WTC11 (cell line): ENCODE measurements around the gene STK32B. TPM values are rescaled to one million over a fixed set of nuclear protein-coding genes. Genes with fewer than 3 reads are reported as not detected.

Source experiments
- ATAC-seq: fragments of 200-7000 bp; cut with Tn5 transposase; 2 replicates; pipeline ENCODE4 v1.10.0; 2021; ENCODE audit warnings: mild to moderate bottlenecking, moderate library complexity
- CTCF ChIA-PET: fragments of 300-600 bp; sonication (Branson Sonifier 250); formaldehyde crosslinking; loops from one replicate; lab custom pipeline; 2021; ENCODE audit warnings: antibody characterized with exemption; lab: Charles Lee
- POLR2A ChIA-PET: fragments of 350-600 bp; sonication (Branson Sonifier 250); formaldehyde crosslinking; loops from one replicate; lab custom pipeline; 2021; ENCODE audit warnings: antibody characterized with exemption; lab: Charles Lee
- DNase-seq: peaks from one replicate; pipeline ENCODE4 v3.0.0; 2021; ENCODE audit warnings: low spot score
- H3K27ac Mint-ChIP-seq: 2 replicates; pipeline ENCODE4 v1.8.0; 2021; ENCODE audit warnings: mixed read lengths
- H3K27me3 Mint-ChIP-seq: 2 replicates; pipeline ENCODE4 v1.8.0; 2021; ENCODE audit warnings: low read depth, mild to moderate bottlenecking, moderate library complexity, mixed read lengths
- H3K36me3 Mint-ChIP-seq: 2 replicates; pipeline ENCODE4 v1.8.0; 2021; ENCODE audit warnings: mixed read lengths
- H3K4me1 Mint-ChIP-seq: 2 replicates; pipeline ENCODE4 v1.8.0; 2022; ENCODE audit warnings: mixed read lengths
- H3K4me3 Mint-ChIP-seq: 2 replicates; pipeline ENCODE4 v1.8.0; 2021; ENCODE audit warnings: mild to moderate bottlenecking, moderate library complexity, mixed read lengths
- H3K9me3 Mint-ChIP-seq: 2 replicates; pipeline ENCODE4 v1.8.0; 2021; ENCODE audit warnings: mixed read lengths
- ATF6 ChIP-seq: sonication (generic); formaldehyde crosslinking; IDR thresholded peaks from 2 replicates; pipeline ENCODE4 v1.8.1; 2023; ENCODE audit warnings: mild to moderate bottlenecking, missing genetic modification reagents
- CBFB ChIP-seq: sonication (generic); formaldehyde crosslinking; IDR thresholded peaks from 2 replicates; pipeline ENCODE4 v1.8.1; 2022; ENCODE audit warnings: mild to moderate bottlenecking, low read depth, missing genetic modification reagents
- CREB1 ChIP-seq: sonication (generic); formaldehyde crosslinking; IDR thresholded peaks from 2 replicates; pipeline ENCODE4 v1.8.0; 2023; ENCODE audit warnings: mild to moderate bottlenecking, missing genetic modification reagents
- CTCF ChIP-seq: fragments of 200-600 bp; IDR thresholded peaks from 2 replicates; pipeline ENCODE4 v1.8.0; 2022; ENCODE audit warnings: antibody characterized with exemption
- E2F1 ChIP-seq: sonication (generic); formaldehyde crosslinking; IDR thresholded peaks from 2 replicates; pipeline ENCODE4 v1.8.0; 2022; ENCODE audit warnings: mild to moderate bottlenecking, missing genetic modification reagents
- ESRRA ChIP-seq: sonication (generic); formaldehyde crosslinking; IDR thresholded peaks from 2 replicates; pipeline ENCODE4 v1.8.1; 2022; ENCODE audit warnings: mild to moderate bottlenecking, missing genetic modification reagents, borderline replicate concordance
- FOXP1 ChIP-seq: sonication (generic); formaldehyde crosslinking; IDR thresholded peaks from 2 replicates; pipeline ENCODE4 v1.8.0; 2022; ENCODE audit warnings: missing genetic modification reagents, mild to moderate bottlenecking, moderate library complexity, borderline replicate concordance
- HMGXB4 ChIP-seq: sonication (generic); formaldehyde crosslinking; IDR thresholded peaks from 2 replicates; pipeline ENCODE4 v1.8.1; 2023; ENCODE audit warnings: mild to moderate bottlenecking, moderate library complexity, missing genetic modification reagents
- MLX ChIP-seq: sonication (generic); formaldehyde crosslinking; IDR thresholded peaks from 2 replicates; pipeline ENCODE4 v1.8.1; 2023; ENCODE audit warnings: mild to moderate bottlenecking, missing genetic modification reagents, moderate library complexity
- NFE2L1 ChIP-seq: sonication (generic); formaldehyde crosslinking; IDR thresholded peaks from 2 replicates; pipeline ENCODE4 v1.8.1; 2023; ENCODE audit warnings: missing genetic modification reagents
- PRRX2 ChIP-seq: fragments of 250-450 bp; sonication (Bioruptor Pico); IDR thresholded peaks from 2 replicates; pipeline ENCODE4 v1.8.0; 2021; ENCODE audit warnings: mild to moderate bottlenecking
- RELA ChIP-seq: sonication (generic); formaldehyde crosslinking; IDR thresholded peaks from 2 replicates; pipeline ENCODE4 v1.8.1; 2022; ENCODE audit warnings: missing genetic modification reagents, mild to moderate bottlenecking, borderline replicate concordance
- SMAD3 ChIP-seq: sonication (generic); formaldehyde crosslinking; IDR thresholded peaks from 2 replicates; pipeline ENCODE4 v1.8.0; 2022; ENCODE audit warnings: missing genetic modification reagents, mild to moderate bottlenecking, borderline replicate concordance
- ZMAT4 ChIP-seq: fragments of 250-450 bp; sonication (Bioruptor Pico); IDR thresholded peaks from 2 replicates; pipeline ENCODE4 v1.9.0; 2021; ENCODE audit warnings: mild to moderate bottlenecking
- ZNF281 ChIP-seq: sonication (generic); formaldehyde crosslinking; IDR thresholded peaks from 2 replicates; pipeline ENCODE4 v1.8.0; 2023; ENCODE audit warnings: mild to moderate bottlenecking, missing genetic modification reagents
- ZNF425 ChIP-seq: fragments of 250-450 bp; sonication (Bioruptor Pico); conservative IDR thresholded peaks from 2 replicates; pipeline ENCODE4 v1.9.0; 2021; ENCODE audit warnings: mild to moderate bottlenecking
- total RNA-seq: library from RNA; stranded (reverse); gene quantifications from 3 replicates; pipeline ENCODE4 v1.2.3, GENCODE V29; 2021

Gene STK32B
- total RNA-seq, 1 experiment from 2014 or later, result 1.9 TPM

- TF ChIP-seq CTCF (no peak), SMAD3 (CRISPR knock-in tag) (no peak), ESRRA (no peak)
These were observed 75.0 kb downstream of the STK32B start (continued) for GRCh38 chr4:5126231-5126630.

GRCh38 chr4:5126857-5127256, 75.6 kb downstream of the STK32B start:
- no peak for ATAC-seq

More at GRCh38 chr4:5126857-5127256, 75.6 kb downstream of the STK32B start:
- H3K27ac Mint-ChIP-seq, result no peak overlapping the region
- CTCF ChIA-PET, result interaction anchor here (1.5 kb wide), 1 partner anchor 273 kb away, joined by 5 read pairs; no protein-coding TSS in a partner anchor
- DNase-seq, result no peak
- TF ChIP-seq NFE2L1, result no peak
- TF ChIP-seq RELA (CRISPR knock-in tag), result no peak
- TF ChIP-seq ATF6 (CRISPR knock-in tag), result no peak
- no peak for TF ChIP-seq CREB1 (CRISPR knock-in tag)
- TF ChIP-seq ZNF425 (CRISPR knock-in tag), result no peak
- no peak for TF ChIP-seq MLX
- TF ChIP-seq PRRX2 (CRISPR knock-in tag), result no peak
- no peak for TF ChIP-seq HMGXB4
- TF ChIP-seq ZNF281 (CRISPR knock-in tag), result no peak
- no peak for TF ChIP-seq E2F1 (CRISPR knock-in tag)
- no peak for TF ChIP-seq ZMAT4 (CRISPR knock-in tag)
- TF ChIP-seq CBFB (CRISPR knock-in tag), result no peak
- TF ChIP-seq FOXP1 (CRISPR knock-in tag), result no peak
- TF ChIP-seq, all 79 proteins: peak for 0
- Mint-ChIP-seq H3K27me3 (peaks cover 5% of the 10 kb centered on the region; the same call in 1 of the 2 replicates), H3K4me3 (no peak overlapping the region), H3K9me3 (peaks cover 11% of the 10 kb centered on the region), H3K36me3 (0 out of 2 replicates have a peak, but pooled peaks cover 3% of the 10 kb centered on the region), H3K4me1 (no peaks in the 10 kb centered on the region)
- POLR2A ChIA-PET, result interaction anchor here (0.6 kb wide), 1 partner anchor 1994 kb away, joined by 6 read pairs; no protein-coding TSS in a partner anchor
